Muscle layer of duodenum (tissue), 2 donors: Measurements from ENCODE around the gene BMERB1.
"Not testable (repeated sequence)": the region's sequence is repeated elsewhere in the genome, so short reads cannot be mapped to it uniquely, and the experiment has no call there.

Source experiments
- H3K27ac ChIP-seq: one replicate; pipeline ENCODE4 v1.7.0; 2013; ENCODE audit warnings: mild to moderate bottlenecking, low read length
- H3K27me3 ChIP-seq: one replicate; pipeline ENCODE4 v1.7.0; 2013; ENCODE audit warnings: low read depth, mild to moderate bottlenecking, control low read depth, low read length
- H3K36me3 ChIP-seq, 2 donors: one replicate each; pipeline ENCODE4 v1.7.0; 2013; ENCODE audit warnings: low read length in 2 of 2, control low read depth in 1 of 2, mild to moderate bottlenecking in 1 of 2; ENCODE audit not compliant: insufficient read depth in 2 of 2, control insufficient read depth in 1 of 2
- H3K4me1 ChIP-seq, 2 donors: one replicate each; pipeline ENCODE4 v1.7.0; 2013; ENCODE audit warnings: low read length in 2 of 2, mild to moderate bottlenecking in 2 of 2, control low read depth in 1 of 2, moderate library complexity in 1 of 2; ENCODE audit not compliant: insufficient read depth in 2 of 2, control insufficient read depth in 1 of 2
- H3K4me3 ChIP-seq, 2 donors: one replicate each; pipeline ENCODE4 v1.7.0; 2013; ENCODE audit warnings: low read length in 2 of 2, low read depth in 1 of 2, mild to moderate bottlenecking in 1 of 2
- H3K9me3 ChIP-seq, 2 donors: one replicate each; pipeline ENCODE4 v1.7.0; 2013; ENCODE audit warnings: low read length in 2 of 2, control low read depth in 1 of 2, mild to moderate bottlenecking in 1 of 2; ENCODE audit not compliant: control insufficient read depth in 1 of 2
- donor health status: healthy.

The BMERB1 gene

GRCh38 chr16:15466131-15466530 is 31.7 kb downstream of the BMERB1 start:
- no peaks in the 10 kb centered on the region for H3K4me1 ChIP-seq
- no peaks in the 10 kb centered on the region for H3K36me3 ChIP-seq
- H3K9me3 ChIP-seq: no peaks in the 10 kb centered on the region
- H3K27ac ChIP-seq: no peak overlapping the region
- no peak overlapping the region for H3K4me3 ChIP-seq
- no peaks in the 10 kb centered on the region for H3K27me3 ChIP-seq

- H3K27me3 ChIP-seq: no peaks in the 10 kb centered on the region
- no peaks in the 10 kb centered on the region for H3K4me1 ChIP-seq
- no peak overlapping the region for H3K4me3 ChIP-seq
- no peaks in the 10 kb centered on the region for H3K36me3 ChIP-seq
- H3K9me3 ChIP-seq: no peaks in the 10 kb centered on the region
- H3K27ac ChIP-seq: no peak overlapping the region
Observed at GRCh38 chr16:15466886-15467781, 32.7 kb downstream of the BMERB1 start.

- not testable (repeated sequence) for H3K9me3 ChIP-seq, H3K4me1 ChIP-seq, H3K36me3 ChIP-seq, H3K27ac ChIP-seq, H3K27me3 ChIP-seq, H3K4me3 ChIP-seq
Observed at GRCh38 chr16:15476971-15477370, 42.6 kb downstream of the BMERB1 start.

- H3K9me3 ChIP-seq: no peaks in the 10 kb centered on the region
- peaks cover 0 to 4% of the 10 kb centered on the region in 2 donors for H3K36me3 ChIP-seq
- H3K4me1 ChIP-seq: peaks cover 0 to 4% of the 10 kb centered on the region in 2 donors
- H3K4me3 ChIP-seq: no peak overlapping the region
- H3K27me3 ChIP-seq: no peaks in the 10 kb centered on the region
- no peak overlapping the region for H3K27ac ChIP-seq
Observed at GRCh38 chr16:15477802-15478201, 43.4 kb downstream of the BMERB1 start.

GRCh38 chr16:15482068-15482747 is 47.8 kb downstream of the BMERB1 start:
- Histone ChIP-seq H3K9me3 (no peaks in the 10 kb centered on the region), H3K27me3 (no peaks in the 10 kb centered on the region), H3K4me1 (peaks cover 3 to 5% of the 10 kb centered on the region in 2 donors), H3K4me3 (no peak overlapping the region), H3K36me3 (peaks cover 0 to 3% of the 10 kb centered on the region in 2 donors), H3K27ac (peak overlapping the region; percentile 28)

GRCh38 chr16:15482748-15483298 is 48.4 kb downstream of the BMERB1 start:
- Histone ChIP-seq H3K27me3 (no peaks in the 10 kb centered on the region), H3K4me1 (peaks cover 3 to 5% of the 10 kb centered on the region in 2 donors), H3K27ac (no peak overlapping the region), H3K36me3 (peaks cover 0 to 3% of the 10 kb centered on the region in 2 donors), H3K4me3 (no peak overlapping the region), H3K9me3 (no peaks in the 10 kb centered on the region)

- H3K4me1 ChIP-seq: peaks cover 4 to 5% of the 10 kb centered on the region in 2 donors
Observed at GRCh38 chr16:15483857-15484256, 49.5 kb downstream of the BMERB1 start.

GRCh38 chr16:15484662-15485061 is 50.3 kb downstream of the BMERB1 start:
- H3K4me3 ChIP-seq: no peak overlapping the region
- peaks cover 10 to 11% of the 10 kb centered on the region in 2 donors for H3K4me1 ChIP-seq
- no peaks in the 10 kb centered on the region for H3K27me3 ChIP-seq
- no peaks in the 10 kb centered on the region for H3K9me3 ChIP-seq
- no peak overlapping the region for H3K27ac ChIP-seq
- H3K36me3 ChIP-seq: peaks cover 0 to 3% of the 10 kb centered on the region in 2 donors

More at GRCh38 chr16:15483857-15484256, 49.5 kb downstream of the BMERB1 start:
- H3K27ac ChIP-seq: no peak overlapping the region
- no peak overlapping the region for H3K4me3 ChIP-seq
- H3K36me3 ChIP-seq: peaks cover 0 to 3% of the 10 kb centered on the region in 2 donors
- H3K9me3 ChIP-seq: no peaks in the 10 kb centered on the region
- no peaks in the 10 kb centered on the region for H3K27me3 ChIP-seq

- Histone ChIP-seq H3K27me3 (no peaks in the 10 kb centered on the region), H3K27ac (no peak overlapping the region), H3K4me1 (peaks cover 10 to 15% of the 10 kb centered on the region in 2 donors), H3K4me3 (no peak overlapping the region), H3K36me3 (peaks cover 0 to 3% of the 10 kb centered on the region in 2 donors), H3K9me3 (no peaks in the 10 kb centered on the region)
Observed at GRCh38 chr16:15485175-15485574, 50.8 kb downstream of the BMERB1 start.

- peaks cover 10 to 19% of the 10 kb centered on the region in 2 donors for H3K4me1 ChIP-seq
- no peak overlapping the region for H3K27ac ChIP-seq
- peaks cover 0 to 3% of the 10 kb centered on the region in 2 donors for H3K36me3 ChIP-seq
- H3K9me3 ChIP-seq: no peaks in the 10 kb centered on the region
- H3K4me3 ChIP-seq: no peak overlapping the region
- no peaks in the 10 kb centered on the region for H3K27me3 ChIP-seq
Observed at GRCh38 chr16:15486661-15487060, 52.3 kb downstream of the BMERB1 start.
